Measurements from ENCODE around the gene TSTD2.

Gene TSTD2

GRCh38 chr9:97556721-97557605, 76.2 kb downstream of the TSTD2 start:
- Histone ChIP-seq H3K36me3 (ENCODE audit: insufficient read depth, low read length) (no peaks in the 10 kb centered on the region), H3K9ac (ENCODE audit: low read depth, low read length) (no peak overlapping the region), H3K9me3 (ENCODE audit: control insufficient read depth, insufficient read depth, low read length) (no peaks in the 10 kb centered on the region), H3K4me1 (ENCODE audit: insufficient read depth, low read length) (no peaks in the 10 kb centered on the region)

- Histone ChIP-seq H3K9me3 (ENCODE audit: control insufficient read depth, insufficient read depth, low read length) (no peaks in the 10 kb centered on the region), H3K4me1 (ENCODE audit: insufficient read depth, low read length) (no peaks in the 10 kb centered on the region), H3K9ac (ENCODE audit: low read depth, low read length) (no peak overlapping the region), H3K36me3 (ENCODE audit: insufficient read depth, low read length) (no peaks in the 10 kb centered on the region)
Measured at GRCh38 chr9:97556036-97556720, 77.0 kb downstream of the TSTD2 start.

GRCh38 chr9:97555164-97555563, 78.0 kb downstream of the TSTD2 start:
- no peaks in the 10 kb centered on the region for H3K9me3 ChIP-seq (ENCODE audit: control insufficient read depth, insufficient read depth, low read length)
- H3K36me3 ChIP-seq (ENCODE audit: insufficient read depth, low read length): no peaks in the 10 kb centered on the region
- H3K4me1 ChIP-seq (ENCODE audit: insufficient read depth, low read length): no peaks in the 10 kb centered on the region
- no peak overlapping the region for H3K9ac ChIP-seq (ENCODE audit: low read depth, low read length)

DNA sequence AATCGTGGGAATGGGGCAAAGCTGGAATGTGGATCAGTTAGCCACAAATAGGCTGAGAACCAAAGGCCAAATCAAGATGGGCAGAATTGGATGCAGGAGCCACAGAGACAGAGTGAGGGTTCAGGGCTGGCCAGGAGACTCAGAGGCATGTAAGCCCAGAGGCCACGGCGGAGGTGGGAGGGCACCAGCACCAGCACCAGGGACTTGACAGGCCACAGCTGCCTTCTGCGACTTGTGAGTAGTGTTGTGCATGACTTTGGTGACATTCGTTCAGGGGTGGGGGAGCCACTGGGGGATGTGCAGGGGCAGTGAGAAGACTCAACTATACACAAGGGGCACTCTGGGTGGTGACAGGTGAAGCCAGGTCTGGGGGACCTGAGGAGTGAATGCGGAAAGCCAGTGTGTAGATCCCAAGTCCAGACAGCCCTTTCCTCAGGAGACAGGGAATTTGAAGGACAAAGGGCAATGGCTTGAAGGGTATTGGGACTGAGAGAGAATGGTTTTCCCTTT, 78.5 kb downstream of the TSTD2 start:
- Histone ChIP-seq H3K4me1 (ENCODE audit: insufficient read depth, low read length) (no peaks in the 10 kb centered on the region), H3K9ac (ENCODE audit: low read depth, low read length) (no peak overlapping the region), H3K9me3 (ENCODE audit: control insufficient read depth, insufficient read depth, low read length) (no peaks in the 10 kb centered on the region), H3K36me3 (ENCODE audit: insufficient read depth, low read length) (no peaks in the 10 kb centered on the region)

GRCh38 chr9:97553841-97554240, 79.3 kb downstream of the TSTD2 start:
- Histone ChIP-seq H3K9ac (ENCODE audit: low read depth, low read length) (no peak overlapping the region), H3K36me3 (ENCODE audit: insufficient read depth, low read length) (no peaks in the 10 kb centered on the region), H3K4me1 (ENCODE audit: insufficient read depth, low read length) (no peaks in the 10 kb centered on the region), H3K9me3 (ENCODE audit: control insufficient read depth, insufficient read depth, low read length) (no peaks in the 10 kb centered on the region)

GRCh38 chr9:97553141-97553540, 80.0 kb downstream of the TSTD2 start:
- no peaks in the 10 kb centered on the region for H3K4me1 ChIP-seq (ENCODE audit: insufficient read depth, low read length)
- no peaks in the 10 kb centered on the region for H3K9me3 ChIP-seq (ENCODE audit: control insufficient read depth, insufficient read depth, low read length)
- H3K36me3 ChIP-seq (ENCODE audit: insufficient read depth, low read length): no peaks in the 10 kb centered on the region
- no peak overlapping the region for H3K9ac ChIP-seq (ENCODE audit: low read depth, low read length)

DNA sequence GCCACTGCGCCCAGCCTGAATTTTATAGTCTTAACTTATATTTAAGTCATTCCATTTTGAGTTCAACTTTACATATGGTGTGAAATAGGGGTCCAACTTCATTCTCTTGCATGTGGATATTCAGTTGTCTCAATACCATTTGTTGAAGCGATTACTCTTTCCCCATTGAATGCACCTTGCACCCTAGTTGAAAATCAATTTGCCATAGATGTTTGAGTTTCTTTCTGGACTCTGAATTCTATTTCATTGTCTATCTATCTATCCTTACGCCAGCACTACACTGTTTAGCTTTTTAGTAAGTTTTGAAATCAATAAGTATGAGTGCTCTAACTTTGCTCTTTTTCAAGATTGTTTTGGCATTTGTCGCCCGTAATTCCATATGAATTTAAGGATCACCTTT, 81.9 kb downstream of the TSTD2 start:
- no peaks in the 10 kb centered on the region for H3K36me3 ChIP-seq (ENCODE audit: insufficient read depth, low read length)
- no peaks in the 10 kb centered on the region for H3K9me3 ChIP-seq (ENCODE audit: control insufficient read depth, insufficient read depth, low read length)
- no peaks in the 10 kb centered on the region for H3K4me1 ChIP-seq (ENCODE audit: insufficient read depth, low read length)
- no peak overlapping the region for H3K9ac ChIP-seq (ENCODE audit: low read depth, low read length)

DNA sequence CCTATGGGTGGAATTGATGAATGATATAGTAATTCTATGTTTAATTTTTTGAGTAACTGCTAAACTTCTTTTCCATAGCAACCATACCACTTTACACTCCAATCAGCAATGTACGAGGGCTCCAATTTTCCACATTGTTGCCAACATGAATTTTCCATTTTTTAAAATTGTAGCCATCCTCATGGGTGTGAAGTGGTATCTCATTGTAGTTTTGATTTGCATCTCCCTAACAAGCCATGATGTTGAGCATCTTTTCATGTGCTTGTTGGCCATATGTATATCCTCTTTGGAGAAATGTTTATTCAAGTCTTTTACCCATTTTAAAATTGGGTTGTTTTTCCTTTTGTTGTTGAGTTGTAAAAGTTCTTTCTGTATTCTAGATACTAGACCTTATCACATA, 82.8 kb downstream of the TSTD2 start:
- H3K9ac ChIP-seq (ENCODE audit: low read depth, low read length): no peak overlapping the region
- H3K9me3 ChIP-seq (ENCODE audit: control insufficient read depth, insufficient read depth, low read length): no peaks in the 10 kb centered on the region
- H3K4me1 ChIP-seq (ENCODE audit: insufficient read depth, low read length): no peaks in the 10 kb centered on the region
- no peaks in the 10 kb centered on the region for H3K36me3 ChIP-seq (ENCODE audit: insufficient read depth, low read length)
